H54 (cell line): Measurements from ENCODE around the gene MRPL22.
"Not testable (repeated sequence)": the region's sequence is repeated elsewhere in the genome, so short reads cannot be mapped to it uniquely, and the experiment has no call there.

ENCODE experiments used
- DNase-seq: peaks from one replicate; pipeline ENCODE4 v3.0.0; 2011; ENCODE audit warnings: low spot score, mixed read lengths; ENCODE audit not compliant: insufficient read length
- FAIRE-seq: peaks from 3 replicates; lab custom pipeline; 2011; peaks lifted over from hg19 to GRCh38; lab: Jason Lieb, UNC
- POLR2A ChIP-seq: IDR thresholded peaks from 2 replicates; pipeline ENCODE4 v1.6.1; 2011; ENCODE audit warnings: low read depth, mild to moderate bottlenecking, low read length

Gene MRPL22

GRCh38 chr5:154956712-154957111 lies 15.8 kb downstream of the MRPL22 start:
- TF ChIP-seq POLR2A, result no peak
- no peak for FAIRE-seq

GRCh38 chr5:154962494-154962893 lies 21.6 kb downstream of the MRPL22 start:
- TF ChIP-seq POLR2A, result no peak
- FAIRE-seq (peak; percentile 80), DNase-seq (peak; percentile 23)

More at GRCh38 chr5:154956712-154957111, 15.8 kb downstream of the MRPL22 start:
- DNase-seq, result no peak

GRCh38 chr5:154966081-154966841 lies 25.4 kb downstream of the MRPL22 start:
- FAIRE-seq (no peak), DNase-seq (no peak)
- no peak for TF ChIP-seq POLR2A

GRCh38 chr5:154966874-154967273 lies 26.0 kb downstream of the MRPL22 start:
- no peak for FAIRE-seq
- no peak for TF ChIP-seq POLR2A

GRCh38 chr5:154967421-154968024 lies 26.6 kb downstream of the MRPL22 start:
- no peak for FAIRE-seq
- no peak for TF ChIP-seq POLR2A
- DNase-seq, result no peak

More at GRCh38 chr5:154966874-154967273, 26.0 kb downstream of the MRPL22 start:
- no peak for DNase-seq

- no peak for FAIRE-seq
These were observed 28.1 kb downstream of the MRPL22 start for GRCh38 chr5:154968953-154969352.

GRCh38 chr5:154970759-154971158 lies 29.9 kb downstream of the MRPL22 start:
- no peak for TF ChIP-seq POLR2A
- peak; percentile 30 for FAIRE-seq
- no peak for DNase-seq

More at GRCh38 chr5:154968953-154969352, 28.1 kb downstream of the MRPL22 start:
- TF ChIP-seq POLR2A, result no peak
- DNase-seq, result no peak

- FAIRE-seq (no peak), DNase-seq (no peak)
- TF ChIP-seq POLR2A, result no peak
These were observed 30.6 kb downstream of the MRPL22 start for GRCh38 chr5:154971501-154971900.

GRCh38 chr5:154972476-154973080 lies 31.7 kb downstream of the MRPL22 start:
- TF ChIP-seq POLR2A, result no peak
- FAIRE-seq, result peak; percentile 15
- DNase-seq, result no peak

- not testable (repeated sequence) for FAIRE-seq, DNase-seq
These were observed 35.2 kb downstream of the MRPL22 start for GRCh38 chr5:154976082-154976481.

GRCh38 chr5:154977409-154977808 lies 36.5 kb downstream of the MRPL22 start:
- FAIRE-seq, result no peak
- no peak for TF ChIP-seq POLR2A
- no peak for DNase-seq

GRCh38 chr5:154978294-154978693 lies 37.4 kb downstream of the MRPL22 start:
- not testable (repeated sequence) for DNase-seq, FAIRE-seq

- FAIRE-seq (no peak), DNase-seq (no peak)
- TF ChIP-seq POLR2A, result no peak
These were observed 44.2 kb downstream of the MRPL22 start for GRCh38 chr5:154984946-154985516.

GRCh38 chr5:154986151-154986550 lies 45.3 kb downstream of the MRPL22 start:
- FAIRE-seq, result no peak
- no peak for DNase-seq
- no peak for TF ChIP-seq POLR2A
